Measurements from ENCODE around the gene ATP10B. TPM values are rescaled to one million over a fixed set of nuclear protein-coding genes. Genes with fewer than 3 reads are reported as not detected.
"Not testable (repeated sequence)": the region's sequence is repeated elsewhere in the genome, so short reads cannot be mapped to it uniquely, and the experiment has no call there.

Gene ATP10B
- polyA plus RNA-seq, 1 donor = 0.48 TPM

DNA sequence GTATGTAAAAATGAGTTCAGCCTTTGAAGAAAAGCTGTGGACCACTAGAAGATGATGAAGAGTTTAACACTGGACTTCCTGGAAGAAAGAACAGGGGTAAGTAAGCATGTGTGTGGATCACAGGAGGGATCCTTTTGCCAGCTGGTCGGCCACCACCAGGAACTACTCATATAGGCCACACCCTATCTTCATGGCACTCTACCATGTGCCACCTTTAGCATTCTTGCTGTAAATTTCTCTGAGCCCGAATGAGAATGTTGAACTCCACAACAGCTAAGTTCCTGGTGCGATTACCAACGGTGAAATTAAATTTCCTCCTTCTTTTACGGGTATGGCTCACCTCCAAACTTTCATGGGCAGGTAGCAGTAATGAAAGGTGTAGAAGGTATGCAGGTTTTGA is 102.3 kb downstream of the ATP10B start:
- no peak for DNase-seq

GRCh38 chr5:160749026-160749425 is 103.0 kb downstream of the ATP10B start:
- no peak for DNase-seq

- peak; percentile 20 for DNase-seq
Measured at GRCh38 chr5:160747987-160748386, 104.0 kb downstream of the ATP10B start.

GRCh38 chr5:160747559-160747958 is 104.5 kb downstream of the ATP10B start:
- no peak for DNase-seq

- no peak for DNase-seq
Measured at GRCh38 chr5:160744268-160745101, 107.5 kb downstream of the ATP10B start.

GRCh38 chr5:160743027-160743426 is 109.0 kb downstream of the ATP10B start:
- DNase-seq = no peak

DNA sequence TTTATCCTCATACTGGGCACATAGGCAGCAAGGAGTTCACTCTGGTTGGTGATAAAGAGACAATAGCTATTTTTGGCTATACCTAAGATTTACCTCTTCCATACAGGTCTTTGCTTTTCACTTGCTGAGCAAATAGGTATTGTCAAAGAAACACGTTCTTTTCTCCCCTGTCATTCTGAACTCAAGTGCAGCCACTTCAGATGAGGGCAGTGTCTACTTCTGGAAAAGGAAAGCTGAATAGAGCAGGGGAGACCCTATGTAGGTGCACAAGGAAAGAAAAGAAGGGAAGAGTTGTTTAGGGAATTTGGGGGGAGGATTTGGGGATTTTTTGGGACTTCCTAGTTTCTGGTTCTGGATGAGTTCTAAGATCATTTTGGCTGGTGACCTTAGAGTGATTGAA is 109.6 kb downstream of the ATP10B start:
- DNase-seq = no peak

GRCh38 chr5:160727296-160727997 is 124.6 kb downstream of the ATP10B start:
- DNase-seq = no peak

DNA sequence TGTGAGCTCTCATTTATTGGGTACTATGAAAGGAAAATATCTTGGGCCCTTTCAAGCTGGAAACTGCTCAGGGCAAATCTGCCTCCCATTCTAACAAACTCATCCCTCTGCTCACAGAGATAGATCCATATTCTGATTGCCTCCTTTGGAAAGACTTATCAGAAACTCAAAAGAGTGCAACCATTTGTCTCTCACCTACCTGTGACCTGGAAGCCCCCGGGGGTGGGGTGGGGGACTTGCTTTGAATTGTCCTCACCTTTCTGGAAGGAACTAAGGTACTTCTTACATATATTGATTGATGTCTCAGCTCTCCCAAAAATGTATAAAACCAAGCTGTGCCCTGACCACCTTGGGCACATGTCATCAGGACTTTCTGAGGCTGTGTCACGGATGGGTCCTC is 125.3 kb downstream of the ATP10B start:
- no peak for DNase-seq

DNA sequence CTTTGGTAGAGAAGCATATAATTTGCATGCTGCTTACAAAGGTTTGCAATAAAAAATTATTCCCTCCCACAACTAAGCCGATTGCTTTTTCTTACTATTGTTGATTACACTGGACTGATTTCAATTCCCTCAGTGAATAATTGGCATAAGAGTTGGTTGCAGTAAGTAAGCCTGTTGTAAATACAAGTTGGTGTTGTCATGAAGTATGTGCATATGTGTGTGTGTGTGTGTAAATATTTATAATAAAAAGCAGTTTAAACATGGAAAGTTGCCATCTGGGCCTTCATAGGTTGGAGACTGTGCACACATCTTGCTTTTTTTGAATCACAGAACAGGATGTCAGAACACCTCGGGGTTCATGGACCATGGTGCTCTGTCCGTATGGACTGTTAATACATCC is 131.2 kb downstream of the ATP10B start:
- no peak for DNase-seq

DNA sequence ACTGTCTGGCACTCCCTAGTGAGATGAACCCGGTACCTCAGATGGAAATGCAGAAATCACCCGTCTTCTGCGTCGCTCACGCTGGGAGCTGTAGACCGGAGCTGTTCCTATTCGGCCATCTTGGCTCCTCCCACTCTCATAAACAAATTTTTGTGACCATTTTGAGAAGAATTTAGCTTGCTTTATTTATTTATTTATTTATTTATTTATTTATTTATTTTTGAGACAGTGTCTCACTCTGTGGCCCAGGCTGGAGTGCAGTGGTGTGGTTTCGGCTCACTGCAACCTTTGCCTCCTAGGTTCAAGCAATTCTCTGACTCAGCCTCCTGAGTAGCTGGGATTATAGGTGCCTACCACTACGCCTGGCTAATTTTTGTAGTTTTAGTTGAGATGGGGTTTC is 136.5 kb downstream of the ATP10B start:
- DNase-seq = not testable (repeated sequence)

DNA sequence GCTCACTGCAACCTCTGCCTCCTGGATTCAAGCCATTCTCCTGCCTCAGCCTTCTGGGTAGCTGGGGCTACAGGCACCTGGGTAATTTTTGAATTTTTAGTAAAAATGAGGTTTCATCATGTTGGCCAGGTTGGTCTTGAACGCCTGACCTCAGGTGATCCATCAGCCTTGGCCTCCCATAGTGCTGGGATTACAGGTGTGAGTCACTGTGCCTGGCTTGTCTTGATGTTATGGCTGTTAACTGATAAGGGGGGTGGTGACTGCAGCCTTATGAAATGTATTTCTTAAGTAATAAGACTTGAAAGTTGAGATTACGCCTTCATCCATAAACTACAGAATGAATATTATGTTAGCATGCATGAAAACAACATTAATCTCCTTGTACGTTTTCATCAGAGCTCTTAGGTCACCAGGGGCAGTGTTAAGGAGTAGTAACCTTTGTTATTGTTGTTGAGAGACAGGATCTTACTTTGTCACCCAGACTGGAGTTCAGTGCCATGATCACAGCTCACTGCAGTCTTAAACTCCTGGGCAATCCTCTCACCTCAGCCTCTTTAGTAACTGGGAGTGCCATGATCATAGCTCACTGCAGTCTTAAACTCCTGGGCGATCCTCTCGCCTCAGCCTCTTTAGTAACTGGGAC is 148.3 kb downstream of the ATP10B start:
- no peak for DNase-seq

DNA sequence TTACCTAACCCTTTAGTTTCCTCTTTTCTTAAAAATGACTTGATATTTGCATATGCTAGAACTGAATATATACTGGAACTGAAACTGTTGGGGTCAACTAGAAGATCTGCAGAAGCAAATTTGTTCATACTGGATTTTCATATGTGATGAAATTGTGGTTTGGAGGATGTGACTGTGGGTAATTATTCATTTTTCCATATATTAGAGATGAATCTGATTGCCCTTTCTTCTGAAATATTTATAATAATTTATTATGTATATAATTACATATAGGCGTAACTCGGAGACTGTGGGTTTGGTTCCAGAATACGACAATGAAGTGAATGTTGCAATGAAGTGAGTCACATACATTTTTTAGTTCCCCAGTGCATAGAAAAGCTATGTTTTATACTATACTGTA is 149.1 kb downstream of the ATP10B start:
- no peak for DNase-seq

GRCh38 chr5:160702311-160702803 is 149.7 kb downstream of the ATP10B start:
- DNase-seq = no peak

GRCh38 chr5:160701403-160701802 is 150.6 kb downstream of the ATP10B start:
- no peak for DNase-seq

DNA sequence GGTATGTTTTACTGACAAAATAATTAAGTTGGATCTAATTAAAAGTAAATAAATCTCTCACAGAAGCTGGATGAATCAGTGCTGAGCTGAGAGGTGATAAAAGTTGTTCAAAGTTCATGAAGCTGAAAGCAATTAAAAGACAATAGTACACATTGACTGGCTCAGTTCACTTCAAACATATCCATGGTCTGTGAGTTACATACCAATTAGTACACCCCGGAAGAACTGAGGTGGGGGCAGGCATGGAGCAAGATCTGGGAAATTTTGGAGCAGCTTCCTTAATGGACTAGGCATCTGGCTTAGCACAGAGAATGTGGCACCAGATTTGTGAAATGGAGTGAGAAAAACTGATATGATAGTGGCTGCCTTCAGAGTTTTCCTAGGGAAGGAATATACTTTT is 152.7 kb downstream of the ATP10B start:
- no peak for DNase-seq

- no peak for DNase-seq
Measured at GRCh38 chr5:160697281-160697680, 154.7 kb downstream of the ATP10B start.

- DNase-seq = no peak
Measured at GRCh38 chr5:160694896-160695295, 157.1 kb downstream of the ATP10B start.

DNA sequence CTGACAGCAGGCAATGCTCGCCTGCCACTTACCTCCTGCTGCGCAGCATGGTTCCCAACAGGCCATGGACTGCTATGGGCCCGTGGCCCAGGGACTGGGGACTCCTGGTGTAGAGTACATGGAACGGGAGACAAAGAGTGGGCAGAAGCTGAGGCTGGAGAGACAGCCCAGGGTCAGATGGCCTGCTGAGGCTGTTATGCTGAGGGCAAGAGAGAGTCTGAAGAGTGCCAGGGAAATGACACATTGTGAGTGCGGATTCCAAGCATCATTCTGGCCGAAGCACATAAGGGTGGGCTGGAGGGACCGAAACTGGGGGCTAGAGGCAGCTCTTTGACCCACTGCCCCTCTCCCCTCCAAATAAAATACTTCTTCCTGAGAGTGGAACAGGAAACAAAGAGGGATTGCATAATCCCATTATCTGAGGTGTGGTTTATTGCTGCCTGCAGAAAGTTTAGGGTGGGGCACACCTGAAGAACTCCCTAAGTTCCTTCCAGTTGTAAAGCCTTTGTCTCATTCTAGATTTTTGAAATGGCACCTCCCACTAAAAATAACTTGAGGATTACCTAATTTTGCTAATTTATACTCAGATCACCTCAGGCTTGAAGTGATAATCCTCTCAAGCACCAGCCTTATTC is 158.1 kb downstream of the ATP10B start:
- DNase-seq = no peak

DNA sequence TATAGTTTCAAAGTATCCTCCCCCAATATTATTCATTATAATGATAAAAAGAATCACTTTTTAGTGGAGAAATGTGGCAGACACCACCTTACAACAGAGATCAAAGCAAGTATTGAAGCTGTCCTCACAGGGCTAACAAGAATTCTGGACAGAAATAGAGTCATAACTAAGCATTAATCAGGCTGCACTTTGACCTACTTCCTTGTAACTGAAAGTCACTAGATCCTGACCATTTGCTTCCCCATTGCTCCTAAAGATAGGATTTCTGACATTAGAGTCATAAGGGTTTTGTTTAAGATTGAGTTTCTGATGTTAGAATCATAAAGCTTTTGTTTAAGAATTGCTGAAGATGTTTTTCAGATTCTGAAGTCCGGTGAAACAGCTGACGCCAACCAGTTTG is 159.7 kb downstream of the ATP10B start:
- no peak for DNase-seq

- DNase-seq = no peak
Measured at GRCh38 chr5:160685695-160686094, 166.3 kb downstream of the ATP10B start.

DNA sequence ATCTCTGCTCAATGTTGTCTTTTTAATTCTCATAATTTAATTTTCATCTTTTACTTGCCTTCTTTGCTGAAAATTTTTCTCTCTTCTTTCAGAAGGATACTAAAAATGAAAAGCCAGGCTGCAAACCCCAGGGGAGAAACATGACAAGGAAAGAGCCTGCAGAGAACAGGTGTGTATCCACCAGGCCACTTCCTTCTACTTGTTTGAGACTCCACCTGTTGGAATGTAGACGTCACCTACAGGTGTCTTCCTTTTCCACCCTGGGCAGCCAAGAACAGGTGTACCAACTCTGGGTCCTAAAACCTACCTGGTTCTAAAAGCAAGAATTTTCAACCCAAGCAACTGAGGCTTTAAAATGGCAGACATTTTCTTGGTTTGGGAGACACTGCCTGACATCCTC is 166.8 kb downstream of the ATP10B start:
- no peak for DNase-seq

Measured in hindlimb muscle (tissue), 1 donor.